GM06990 (cell line): ENCODE measurements around the gene ALB.
"Not testable (repeated sequence)": the region's sequence is repeated elsewhere in the genome, so short reads cannot be mapped to it uniquely, and the experiment has no call there.

ENCODE experiments used
- DNase-seq: peaks from one replicate; pipeline ENCODE4 v3.0.0-alpha.2; 2011; ENCODE audit not compliant: insufficient read length; ENCODE audit errors: extremely low read depth
- H3K27me3 ChIP-seq: replicated peaks from 2 replicates; pipeline ENCODE4 v1.6.0; 2011; ENCODE audit warnings: low read length; ENCODE audit not compliant: control insufficient read depth, insufficient read depth
- H3K36me3 ChIP-seq: 2 replicates; pipeline ENCODE4 v1.5.1; 2011; ENCODE audit warnings: low read length; ENCODE audit not compliant: control insufficient read depth, insufficient read depth
- H3K4me3 ChIP-seq: replicated peaks from 2 replicates; pipeline ENCODE4 v1.5.1; 2011; ENCODE audit warnings: low read depth, mild to moderate bottlenecking, control low read depth, low read length
- TF ChIP-seq, protein P1 (sequence below): IDR thresholded peaks from 2 replicates; pipeline ENCODE4 v1.5.1; 2011; ENCODE audit warnings: low read length, control low read depth, mild to moderate bottlenecking, inconsistent platforms; ENCODE audit not compliant: insufficient read depth, poor library complexity, severe bottlenecking

ALB gene

DNA sequence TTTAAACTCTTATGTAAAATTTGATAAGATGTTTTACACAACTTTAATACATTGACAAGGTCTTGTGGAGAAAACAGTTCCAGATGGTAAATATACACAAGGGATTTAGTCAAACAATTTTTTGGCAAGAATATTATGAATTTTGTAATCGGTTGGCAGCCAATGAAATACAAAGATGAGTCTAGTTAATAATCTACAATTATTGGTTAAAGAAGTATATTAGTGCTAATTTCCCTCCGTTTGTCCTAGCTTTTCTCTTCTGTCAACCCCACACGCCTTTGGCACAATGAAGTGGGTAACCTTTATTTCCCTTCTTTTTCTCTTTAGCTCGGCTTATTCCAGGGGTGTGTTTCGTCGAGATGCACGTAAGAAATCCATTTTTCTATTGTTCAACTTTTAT is at the start of gene ALB:
ALB (plus strand) TSS at position 246 of the 400 bp plus-strand sequence; CDS start at position 287, 41 bp downstream.
- no peak within 1 kb of the TSS for H3K4me3 ChIP-seq
- no peak for DNase-seq
- H3K36me3 ChIP-seq: no peaks in the 10 kb centered on the region
- TF ChIP-seq, protein P1, sequence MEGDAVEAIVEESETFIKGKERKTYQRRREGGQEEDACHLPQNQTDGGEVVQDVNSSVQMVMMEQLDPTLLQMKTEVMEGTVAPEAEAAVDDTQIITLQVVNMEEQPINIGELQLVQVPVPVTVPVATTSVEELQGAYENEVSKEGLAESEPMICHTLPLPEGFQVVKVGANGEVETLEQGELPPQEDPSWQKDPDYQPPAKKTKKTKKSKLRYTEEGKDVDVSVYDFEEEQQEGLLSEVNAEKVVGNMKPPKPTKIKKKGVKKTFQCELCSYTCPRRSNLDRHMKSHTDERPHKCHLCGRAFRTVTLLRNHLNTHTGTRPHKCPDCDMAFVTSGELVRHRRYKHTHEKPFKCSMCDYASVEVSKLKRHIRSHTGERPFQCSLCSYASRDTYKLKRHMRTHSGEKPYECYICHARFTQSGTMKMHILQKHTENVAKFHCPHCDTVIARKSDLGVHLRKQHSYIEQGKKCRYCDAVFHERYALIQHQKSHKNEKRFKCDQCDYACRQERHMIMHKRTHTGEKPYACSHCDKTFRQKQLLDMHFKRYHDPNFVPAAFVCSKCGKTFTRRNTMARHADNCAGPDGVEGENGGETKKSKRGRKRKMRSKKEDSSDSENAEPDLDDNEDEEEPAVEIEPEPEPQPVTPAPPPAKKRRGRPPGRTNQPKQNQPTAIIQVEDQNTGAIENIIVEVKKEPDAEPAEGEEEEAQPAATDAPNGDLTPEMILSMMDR: no peak
- no peaks in the 10 kb centered on the region for H3K27me3 ChIP-seq

DNA sequence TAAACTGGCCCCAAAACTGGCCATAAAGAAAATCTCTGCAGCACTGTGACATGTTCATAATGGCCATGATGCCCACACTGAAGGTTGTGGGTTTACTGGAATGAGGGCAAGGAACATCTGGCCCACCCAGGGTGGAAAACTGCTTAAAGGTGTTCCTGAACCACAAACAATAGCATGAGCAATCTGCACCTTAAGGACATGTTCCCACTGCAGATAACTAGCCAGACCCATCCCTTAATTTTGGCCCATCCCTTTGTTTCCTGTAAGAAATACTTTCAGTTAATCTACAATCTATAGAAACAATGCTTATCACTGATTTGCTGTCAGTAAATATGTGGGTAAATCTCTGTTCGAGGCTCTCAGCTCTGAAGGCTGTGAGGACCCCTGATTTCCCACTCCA is 46.9 kb upstream of the ALB start:
- H3K4me3 ChIP-seq, H3K27me3 ChIP-seq, DNase-seq, H3K36me3 ChIP-seq: not testable (repeated sequence)

DNA sequence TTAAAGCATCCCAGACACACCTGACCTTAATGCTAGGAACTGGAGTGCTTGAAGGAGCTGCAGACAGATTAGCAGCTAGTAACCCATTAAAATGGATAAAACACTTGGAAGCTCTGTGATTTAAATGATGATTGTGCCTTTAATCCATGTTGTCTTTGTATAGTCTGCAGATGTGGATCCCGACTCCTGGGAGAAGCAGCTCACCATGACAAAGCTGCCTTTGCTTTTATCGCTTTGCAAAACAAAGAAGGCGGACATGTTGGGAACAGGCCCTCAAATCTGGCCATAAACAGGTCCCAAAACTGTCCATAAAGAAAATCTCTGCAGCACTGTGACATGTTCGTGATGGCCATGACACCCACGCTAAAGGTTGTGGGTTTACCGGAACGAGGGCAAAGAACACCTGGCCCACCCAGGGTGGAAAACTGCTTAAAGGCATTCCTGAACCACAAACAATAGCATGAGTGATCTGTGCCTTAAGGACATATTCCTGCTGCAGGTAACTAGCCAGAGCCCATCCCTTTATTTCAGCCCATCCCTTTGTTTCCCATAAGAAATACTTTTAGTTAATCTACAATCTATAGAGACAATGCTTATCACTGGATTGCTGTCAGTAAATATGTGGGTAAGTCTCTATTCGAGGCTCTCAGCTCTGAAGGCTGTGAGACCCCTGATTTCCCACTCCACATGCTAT is 34.4 kb upstream of the ALB start:
- not testable (repeated sequence) for DNase-seq, H3K27me3 ChIP-seq, H3K36me3 ChIP-seq, H3K4me3 ChIP-seq

DNA sequence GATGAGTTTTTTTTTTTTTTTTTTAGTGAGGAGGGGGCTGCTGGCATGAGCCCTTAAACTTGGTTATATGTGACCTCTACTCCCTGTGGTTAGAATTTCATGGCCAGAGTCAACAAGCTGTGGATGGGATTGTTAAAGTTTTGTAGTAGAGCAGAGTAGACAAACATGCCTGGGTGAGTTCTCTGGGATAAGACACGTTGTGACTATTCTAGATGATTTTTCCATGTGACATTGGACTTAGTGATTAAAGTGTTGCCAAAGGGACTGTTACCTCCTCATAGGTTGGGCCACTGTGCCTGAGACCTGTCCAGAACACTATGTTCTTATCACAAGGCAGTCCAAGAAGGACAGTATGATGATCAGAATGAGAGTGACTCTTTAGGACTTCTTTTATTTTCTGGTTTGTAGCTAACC is 28.8 kb upstream of the ALB start:
- no peak for DNase-seq
- TF ChIP-seq, protein P1: no peak

DNA sequence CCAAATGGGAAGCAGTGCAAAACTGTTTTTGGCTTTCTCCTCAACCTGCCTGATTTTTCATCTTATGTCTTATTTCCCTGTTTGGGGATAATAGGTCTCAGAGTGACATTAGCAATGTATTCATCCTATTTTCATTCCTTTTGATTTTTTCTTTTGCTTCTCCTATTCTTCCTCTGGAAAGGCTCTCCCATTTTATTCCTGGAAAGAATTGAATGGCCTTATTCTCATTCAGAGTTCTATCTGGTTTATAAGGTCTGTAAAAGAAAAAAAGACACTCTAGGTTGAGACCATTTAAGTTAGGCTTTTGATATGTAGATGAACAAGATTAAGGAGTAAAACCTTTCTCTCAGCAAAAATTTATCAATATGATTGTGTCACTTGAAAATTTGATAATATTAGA is 27.8 kb upstream of the ALB start:
- Histone ChIP-seq H3K27me3 (no peaks in the 10 kb centered on the region), H3K36me3 (no peaks in the 10 kb centered on the region), H3K4me3 (no peak overlapping the region)
- TF ChIP-seq, protein P1: no peak
- DNase-seq: no peak

More for the DNA sequence above, 28.8 kb upstream of the ALB start:
- Histone ChIP-seq H3K4me3 (no peak overlapping the region), H3K27me3 (no peaks in the 10 kb centered on the region), H3K36me3 (no peaks in the 10 kb centered on the region)

DNA sequence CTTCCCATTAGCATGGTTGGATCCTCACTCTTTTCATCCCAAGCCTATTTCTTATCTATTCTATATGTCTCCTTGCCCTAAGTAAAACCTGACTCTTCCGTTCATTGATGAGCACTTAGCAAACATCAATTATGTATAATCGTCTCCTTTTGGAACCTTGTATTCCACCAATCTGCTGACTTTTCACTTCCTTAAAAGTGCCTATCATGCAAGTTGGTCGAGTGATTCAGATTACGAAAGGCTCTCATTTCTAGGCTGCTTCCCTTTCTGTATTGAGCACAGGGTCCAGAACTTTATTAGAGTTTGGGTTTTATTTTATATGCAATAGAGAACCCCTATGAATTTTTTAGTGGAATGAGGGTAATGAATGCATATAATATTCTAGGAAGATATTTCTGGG is 27.1 kb upstream of the ALB start:
- no peaks in the 10 kb centered on the region for H3K36me3 ChIP-seq
- TF ChIP-seq, protein P1: no peak
- no peak overlapping the region for H3K4me3 ChIP-seq
- no peaks in the 10 kb centered on the region for H3K27me3 ChIP-seq
- no peak for DNase-seq

DNA sequence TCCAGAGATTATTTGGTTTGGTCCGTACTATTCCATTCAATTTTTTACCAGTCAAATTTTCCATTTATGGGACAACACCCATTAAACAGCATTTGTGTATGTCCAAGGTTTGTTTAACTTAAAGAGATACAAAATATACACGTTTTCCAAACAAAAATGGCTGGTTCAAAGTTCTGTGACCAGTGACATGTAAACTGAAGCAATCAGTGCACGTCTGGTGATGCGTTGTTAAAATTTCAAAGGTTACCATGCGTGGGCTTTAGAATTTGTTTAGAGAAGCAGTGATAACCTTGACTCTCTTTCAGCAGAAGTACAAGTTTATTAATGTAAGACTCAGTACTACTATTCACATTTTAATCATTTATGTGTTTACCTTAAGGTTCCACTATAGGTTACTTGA is 25.2 kb upstream of the ALB start:
- Histone ChIP-seq H3K4me3 (no peak overlapping the region), H3K27me3 (no peaks in the 10 kb centered on the region), H3K36me3 (no peaks in the 10 kb centered on the region)
- DNase-seq: no peak
- TF ChIP-seq, protein P1: no peak
